ENCODE results near the gene POFUT1.
"Not testable (repeated sequence)": the region's sequence is repeated elsewhere in the genome, so short reads cannot be mapped to it uniquely, and the experiment has no call there.

The POFUT1 gene

DNA sequence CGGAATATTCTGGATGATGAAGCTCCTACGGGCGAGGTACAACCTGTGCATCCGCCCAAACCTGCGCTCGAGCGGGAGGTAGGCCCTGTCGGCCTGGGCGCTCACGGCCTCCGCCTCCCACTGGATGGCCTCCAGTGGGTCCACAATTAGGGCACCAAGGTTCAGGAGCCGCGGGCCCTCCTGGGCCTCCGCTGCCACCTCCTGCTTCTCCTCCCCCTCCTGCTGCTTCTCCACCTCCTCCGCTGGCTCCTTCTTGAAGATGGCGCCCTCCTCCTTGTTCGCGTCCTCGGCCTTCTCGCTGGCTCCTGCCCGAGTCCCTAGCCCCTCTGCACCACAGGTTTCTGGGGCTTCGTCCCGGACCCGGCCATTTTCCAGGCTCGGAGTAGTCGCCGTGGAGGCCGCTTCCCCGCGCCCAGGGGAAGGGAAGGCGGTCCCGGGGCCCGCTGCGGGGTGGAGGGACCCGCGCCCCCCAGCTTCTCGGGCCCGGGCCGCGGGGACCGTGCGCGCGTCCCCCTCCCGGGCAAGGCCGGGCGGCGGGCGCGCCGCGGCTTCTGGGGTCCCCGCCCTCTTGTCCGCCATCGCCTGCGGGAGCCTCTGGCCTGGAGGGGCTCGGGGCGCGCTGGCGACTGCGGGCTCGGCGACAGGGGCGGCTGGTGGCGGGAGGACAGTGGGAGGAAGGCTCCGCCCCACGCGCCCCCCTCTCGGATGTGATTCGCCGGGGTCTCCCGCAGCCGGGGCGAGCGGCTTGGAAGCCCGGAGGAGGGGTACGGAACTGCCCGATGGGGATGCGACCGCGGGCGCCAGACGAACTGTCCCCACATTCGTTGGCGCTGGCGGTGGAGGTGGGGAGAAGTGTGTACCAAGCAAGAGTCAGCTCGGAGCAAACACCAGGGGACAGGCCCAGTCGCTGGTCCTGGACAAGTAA is 17.7 kb upstream of the POFUT1 start:
- DNase-seq (ENCODE audit: low read depth): no peak

DNA sequence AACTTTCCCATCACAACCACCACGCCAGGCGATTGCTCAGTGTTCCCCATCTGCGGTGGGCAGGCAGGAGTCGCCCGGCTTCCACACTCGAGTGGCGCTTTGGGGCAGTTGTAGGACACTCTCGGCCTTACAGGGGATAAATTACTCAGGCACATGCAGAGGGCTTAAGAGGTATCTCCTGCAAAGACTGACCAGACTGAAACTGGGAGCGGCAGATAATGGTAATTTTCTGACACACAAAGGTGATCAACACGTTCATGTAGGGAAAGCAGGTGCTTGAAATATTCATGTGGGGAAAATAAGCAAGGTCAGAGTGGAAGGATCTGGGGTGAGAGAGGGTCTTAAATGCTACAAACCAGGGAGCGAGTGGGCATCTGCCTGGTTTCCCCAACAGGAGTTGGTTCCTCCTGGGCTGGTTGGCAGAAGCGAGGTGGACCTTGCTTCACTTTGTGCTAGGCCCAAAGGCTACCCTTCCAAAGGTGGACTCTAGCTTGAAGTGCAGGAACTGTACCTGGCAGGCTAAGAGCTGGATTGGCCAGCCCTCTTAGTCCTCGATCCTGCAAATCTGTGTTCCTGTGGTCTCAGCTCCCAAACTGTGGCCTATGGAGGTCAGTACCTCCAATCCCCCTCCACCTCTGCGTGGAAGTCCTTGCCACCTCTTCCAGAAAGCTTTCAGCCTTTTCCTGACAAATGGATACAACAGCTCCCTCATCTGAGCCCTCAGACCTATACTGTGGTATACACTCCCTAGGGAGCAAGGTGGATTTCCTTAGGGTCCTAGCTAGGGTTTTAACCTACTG is 16.9 kb upstream of the POFUT1 start:
- DNase-seq (ENCODE audit: low read depth): no peak

- DNase-seq (ENCODE audit: low read depth): no peak
Measured at GRCh38 chr20:32191422-32191821, 16.3 kb upstream of the POFUT1 start.

GRCh38 chr20:32191873-32192272 is 15.8 kb upstream of the POFUT1 start:
- DNase-seq (ENCODE audit: low read depth): no peak

- no peak for DNase-seq (ENCODE audit: low read depth)
Measured at GRCh38 chr20:32192698-32193097, 15.0 kb upstream of the POFUT1 start.

DNA sequence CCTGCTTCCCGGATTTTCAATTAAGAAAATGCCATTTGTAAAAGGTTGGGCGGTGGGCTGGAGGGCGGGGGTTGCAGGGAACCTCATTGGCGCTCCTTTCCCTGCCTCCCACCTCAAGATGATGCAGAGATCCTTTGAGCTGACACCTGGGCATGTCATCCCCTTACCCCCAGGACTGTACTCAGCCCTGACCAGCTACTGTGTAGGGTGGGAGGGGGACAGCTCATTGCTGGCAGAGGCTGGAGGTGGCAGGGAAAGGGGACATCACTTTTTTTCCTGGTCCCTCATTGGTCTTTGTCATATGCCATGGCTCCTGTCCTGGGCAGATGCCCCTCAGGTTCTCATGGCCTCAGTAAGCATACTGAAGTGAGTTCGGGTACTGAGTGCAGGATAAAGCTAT is 14.3 kb upstream of the POFUT1 start:
- not testable (repeated sequence) for DNase-seq (ENCODE audit: low read depth)

DNA sequence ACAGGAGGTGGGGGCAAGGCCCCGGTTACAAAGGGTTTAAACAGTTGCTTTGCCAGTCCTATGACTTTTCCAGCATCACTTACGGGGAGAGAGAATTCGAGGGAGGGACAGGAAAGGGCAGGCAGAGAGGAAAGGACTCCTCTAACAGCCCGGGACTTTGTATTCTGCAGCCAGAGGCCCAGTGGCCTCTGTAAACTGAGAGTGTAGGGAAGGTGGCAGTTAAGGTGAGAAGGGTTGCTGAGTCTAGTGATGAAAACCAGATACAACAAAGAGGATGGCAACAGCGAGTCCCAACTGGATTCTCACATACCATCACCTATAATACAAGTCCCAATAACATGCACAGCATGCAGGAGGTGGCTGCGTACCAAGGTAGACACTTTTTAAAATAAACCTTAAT is 13.7 kb upstream of the POFUT1 start:
- DNase-seq (ENCODE audit: low read depth): no peak

DNA sequence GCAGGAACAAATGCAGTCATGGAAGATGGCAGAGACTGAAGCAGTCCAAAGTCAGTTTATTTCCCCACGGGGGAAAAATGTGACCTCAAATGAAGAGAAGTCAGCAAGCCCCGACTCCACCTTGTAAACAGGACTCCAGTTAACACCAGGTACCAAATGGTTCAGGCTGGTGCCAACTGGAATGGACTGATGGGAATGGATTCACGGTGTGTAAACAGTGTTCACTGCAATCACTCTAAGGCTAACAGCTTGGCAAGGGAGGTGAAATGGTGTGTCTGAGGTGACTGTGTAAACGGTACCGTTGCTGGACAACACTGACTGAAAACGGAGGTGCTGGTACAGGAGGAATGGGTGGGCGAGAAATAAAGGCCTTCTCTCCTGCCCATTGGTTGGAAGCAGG is 12.1 kb upstream of the POFUT1 start:
- DNase-seq (ENCODE audit: low read depth): no peak

DNA sequence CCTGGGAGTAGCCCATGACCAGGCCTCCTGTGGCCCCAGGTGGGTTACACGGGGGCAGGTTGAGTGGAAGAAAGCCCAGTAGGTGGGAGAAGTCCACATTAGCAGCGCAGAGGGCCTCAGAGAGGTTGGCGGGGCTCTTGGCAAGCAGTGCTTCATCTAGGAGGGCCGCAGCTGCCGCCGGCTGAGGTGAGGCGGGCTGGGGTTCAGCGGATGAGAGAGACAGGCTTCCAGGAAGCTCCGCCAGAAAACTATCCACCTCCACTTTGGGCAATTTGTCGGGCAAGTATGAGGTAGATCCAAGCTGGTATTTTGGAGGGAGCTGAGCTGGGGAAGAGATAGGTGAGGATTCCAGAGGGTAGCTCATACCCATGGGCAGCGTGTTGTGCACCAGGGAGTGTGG is 11.1 kb upstream of the POFUT1 start:
- DNase-seq (ENCODE audit: low read depth): not testable (repeated sequence)

GRCh38 chr20:32197136-32197535 is 10.5 kb upstream of the POFUT1 start:
- DNase-seq (ENCODE audit: low read depth): not testable (repeated sequence)

DNA sequence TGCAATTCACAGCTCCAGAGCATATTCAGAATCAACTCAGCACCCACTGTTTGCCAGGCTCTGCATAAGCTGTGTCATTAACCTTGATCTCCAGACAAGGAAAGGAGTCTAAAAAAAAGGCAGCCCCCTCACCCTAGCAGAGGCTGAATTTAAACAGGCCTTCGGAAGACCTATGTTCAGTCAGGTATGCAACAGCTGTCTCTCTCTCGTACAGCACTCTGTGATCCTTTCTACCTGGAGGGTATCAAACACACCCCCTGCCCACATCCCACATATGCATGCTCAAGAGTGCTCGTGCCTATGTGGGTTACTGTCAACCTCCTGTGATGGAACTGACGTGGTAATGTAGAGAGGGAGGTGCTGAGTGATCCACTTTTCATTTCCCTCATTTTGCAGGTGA is 8.7 kb upstream of the POFUT1 start:
- DNase-seq (ENCODE audit: low read depth): no peak

- DNase-seq (ENCODE audit: low read depth): no peak
Measured at GRCh38 chr20:32201296-32201976, 6.2 kb upstream of the POFUT1 start.

- DNase-seq (ENCODE audit: low read depth): no peak
Measured at GRCh38 chr20:32201977-32202363, 5.7 kb upstream of the POFUT1 start.

DNA sequence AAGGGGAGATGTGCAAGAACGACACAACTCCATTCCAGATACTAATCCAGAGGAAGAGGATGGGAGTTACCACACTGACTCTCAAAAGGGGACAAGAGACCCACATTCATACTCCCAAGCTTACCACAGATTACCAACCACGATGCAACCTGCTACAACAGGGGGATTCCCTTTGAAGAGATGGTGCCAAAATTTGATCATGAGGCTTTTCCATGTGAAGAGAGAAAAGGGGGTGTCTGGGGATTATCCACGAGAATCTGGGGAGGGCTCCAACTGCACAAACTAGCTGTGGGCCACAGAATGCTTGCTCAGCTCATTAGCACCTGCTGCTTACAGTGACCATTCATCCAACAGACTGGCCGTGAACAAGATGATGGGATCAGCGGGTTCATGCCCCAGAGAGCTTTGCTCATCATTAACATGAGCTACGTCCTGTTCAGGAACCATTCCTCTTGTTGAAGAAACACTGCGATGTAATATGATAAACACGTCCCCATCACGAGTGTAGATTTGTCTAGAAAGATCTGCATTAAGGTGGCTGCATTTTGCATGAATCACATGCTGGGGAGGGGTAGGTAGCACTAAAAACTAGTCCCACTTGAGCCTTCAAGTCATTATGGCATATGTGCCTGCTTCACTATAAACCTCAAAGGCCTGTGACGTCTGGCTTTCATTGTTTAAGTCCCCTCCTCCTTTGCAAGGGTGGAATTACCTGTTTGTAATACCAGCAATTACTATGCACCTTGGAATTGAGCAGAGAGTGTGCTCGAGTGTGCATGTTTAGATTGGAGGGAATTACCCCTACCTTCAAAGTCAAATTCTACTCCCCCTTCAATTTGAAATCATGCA is 4.1 kb upstream of the POFUT1 start:
- no peak for DNase-seq (ENCODE audit: low read depth)

- DNase-seq (ENCODE audit: low read depth): no peak
Measured at GRCh38 chr20:32204205-32205109, 3.2 kb upstream of the POFUT1 start.

DNA sequence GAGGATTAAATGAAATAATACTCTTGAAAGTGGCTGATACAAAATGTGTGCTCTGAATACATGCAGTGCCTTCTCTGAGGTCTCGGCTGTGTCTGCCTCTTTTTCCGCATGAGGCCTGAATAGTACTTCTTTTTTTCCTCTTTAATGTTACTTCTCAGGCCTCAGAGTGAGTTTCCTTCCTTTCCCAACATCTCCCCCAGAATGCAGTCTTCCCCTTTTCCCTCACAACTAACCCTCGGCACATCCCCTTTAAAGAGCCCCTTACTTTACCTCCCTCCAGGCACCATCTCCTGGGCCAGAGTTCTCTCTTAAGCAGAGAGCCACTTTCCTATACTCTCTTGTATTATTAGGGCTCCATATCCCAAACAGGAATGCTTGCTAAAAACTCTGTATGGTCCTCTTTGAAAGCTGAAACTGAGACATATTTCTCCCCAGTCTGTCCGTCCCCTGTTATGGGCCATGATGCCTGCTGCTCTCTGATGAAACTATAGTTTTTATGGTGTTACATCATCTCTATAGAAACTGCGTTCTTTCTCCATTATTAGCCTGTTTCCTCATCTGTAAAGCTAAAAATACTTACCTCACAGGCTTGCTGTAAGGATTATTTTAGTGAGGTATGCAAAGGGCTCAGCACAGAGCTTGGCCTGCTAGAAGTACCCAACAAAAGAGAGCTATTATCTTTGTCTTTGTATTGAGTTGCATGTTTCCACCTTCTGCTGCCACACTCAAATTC is 2.4 kb upstream of the POFUT1 start:
- DNase-seq (ENCODE audit: low read depth): no peak

DNA sequence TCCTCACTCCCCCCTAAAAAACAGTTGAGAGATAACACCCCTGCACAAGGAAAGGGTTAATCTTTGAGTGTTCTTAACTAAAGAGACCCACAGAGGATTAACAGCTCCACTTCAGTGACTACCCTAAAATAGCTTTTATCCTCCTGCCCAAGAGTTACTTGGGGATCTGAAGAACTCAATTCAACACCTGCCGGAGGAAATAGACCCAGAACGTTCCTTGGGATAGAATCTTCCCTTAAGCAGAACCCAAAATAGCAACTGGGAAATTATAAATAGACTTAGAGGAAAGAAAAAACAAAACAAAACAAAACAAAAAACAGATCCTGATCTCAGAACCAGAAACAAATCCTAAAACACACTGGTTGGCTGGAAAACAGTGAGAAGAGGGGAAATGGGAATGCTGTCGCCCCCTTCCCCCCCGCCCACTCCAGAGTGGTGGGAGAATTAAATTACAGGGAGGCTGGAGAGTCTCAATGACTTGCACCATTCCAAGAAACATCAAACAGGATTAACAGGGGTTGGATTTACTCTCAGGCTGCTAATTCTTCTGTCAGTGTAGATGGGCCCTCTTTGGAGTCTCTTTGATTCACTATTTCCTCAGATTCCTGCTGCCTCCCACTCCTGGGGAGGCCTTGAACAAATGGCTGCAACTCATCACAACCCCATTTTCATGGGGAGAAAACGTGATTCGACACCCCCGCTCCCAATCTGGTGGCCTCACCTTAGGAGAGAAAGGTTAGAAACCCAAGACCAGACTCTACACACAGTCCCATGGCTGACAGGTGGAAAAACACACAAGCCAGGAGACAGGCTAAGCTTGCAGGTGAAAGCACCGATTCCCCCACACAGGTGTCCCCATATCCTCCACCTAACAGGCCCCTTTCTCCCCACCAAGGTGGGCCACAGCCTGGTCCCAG is 1.6 kb upstream of the POFUT1 start:
- no peak for DNase-seq (ENCODE audit: low read depth)

GRCh38 chr20:32206760-32207625 is 687 bp upstream of the POFUT1 start:
- DNase-seq (ENCODE audit: low read depth): no peak

All from stromal cell of bone marrow (primary cell).